HS-5 (cell line): ENCODE measurements around the gene AGPAT3.
"Not testable (repeated sequence)": the region's sequence is repeated elsewhere in the genome, so short reads cannot be mapped to it uniquely, and the experiment has no call there.

Experiments used
- DNase-seq: peaks from one replicate; pipeline ENCODE4 v3.0.0-alpha.2; 2012; ENCODE audit warnings: low read depth

The AGPAT3 gene

GRCh38 chr21:43834146-43834905 is 30.7 kb upstream of the AGPAT3 start:
- no peak for DNase-seq

GRCh38 chr21:43835050-43835449 is 30.0 kb upstream of the AGPAT3 start:
- DNase-seq, result no peak

GRCh38 chr21:43835861-43836260 is 29.2 kb upstream of the AGPAT3 start:
- DNase-seq, result no peak

GRCh38 chr21:43836616-43837015 is 28.4 kb upstream of the AGPAT3 start:
- no peak for DNase-seq

- no peak for DNase-seq
These were observed 24.8 kb upstream of the AGPAT3 start for GRCh38 chr21:43840259-43840658.

- no peak for DNase-seq
These were observed 22.3 kb upstream of the AGPAT3 start for GRCh38 chr21:43842742-43843141.

- DNase-seq, result not testable (repeated sequence)
These were observed 20.1 kb upstream of the AGPAT3 start for GRCh38 chr21:43844906-43845305.

GRCh38 chr21:43845386-43845785 is 19.6 kb upstream of the AGPAT3 start:
- DNase-seq, result no peak

GRCh38 chr21:43846430-43846829 is 18.6 kb upstream of the AGPAT3 start:
- no peak for DNase-seq

GRCh38 chr21:43847301-43847700 is 17.7 kb upstream of the AGPAT3 start:
- DNase-seq, result no peak

GRCh38 chr21:43848771-43849170 is 16.3 kb upstream of the AGPAT3 start:
- DNase-seq, result no peak

- no peak for DNase-seq
These were observed 15.3 kb upstream of the AGPAT3 start for GRCh38 chr21:43849532-43850299.

GRCh38 chr21:43850728-43851295 is 14.2 kb upstream of the AGPAT3 start:
- DNase-seq, result no peak

- DNase-seq, result no peak
These were observed 13.4 kb upstream of the AGPAT3 start for GRCh38 chr21:43851593-43851992.

GRCh38 chr21:43853851-43854772 is 10.9 kb upstream of the AGPAT3 start:
- no peak for DNase-seq

- no peak for DNase-seq
These were observed 10.0 kb upstream of the AGPAT3 start for GRCh38 chr21:43854773-43855633.

GRCh38 chr21:43855955-43856354 is 9.1 kb upstream of the AGPAT3 start:
- DNase-seq, result no peak

- no peak for DNase-seq
These were observed 6.0 kb upstream of the AGPAT3 start for GRCh38 chr21:43858806-43859648.

- DNase-seq, result no peak
These were observed 5.2 kb upstream of the AGPAT3 start for GRCh38 chr21:43859747-43860214.

- DNase-seq, result no peak
These were observed 3.3 kb upstream of the AGPAT3 start for GRCh38 chr21:43861706-43862105.
